Measurements from ENCODE around the gene FCRL6. TPM values are rescaled to one million over a fixed set of nuclear protein-coding genes. Genes with fewer than 3 reads are reported as not detected.

The FCRL6 gene
- polyA plus RNA-seq, 2 donors: 0.04 to 0.08 TPM

DNA sequence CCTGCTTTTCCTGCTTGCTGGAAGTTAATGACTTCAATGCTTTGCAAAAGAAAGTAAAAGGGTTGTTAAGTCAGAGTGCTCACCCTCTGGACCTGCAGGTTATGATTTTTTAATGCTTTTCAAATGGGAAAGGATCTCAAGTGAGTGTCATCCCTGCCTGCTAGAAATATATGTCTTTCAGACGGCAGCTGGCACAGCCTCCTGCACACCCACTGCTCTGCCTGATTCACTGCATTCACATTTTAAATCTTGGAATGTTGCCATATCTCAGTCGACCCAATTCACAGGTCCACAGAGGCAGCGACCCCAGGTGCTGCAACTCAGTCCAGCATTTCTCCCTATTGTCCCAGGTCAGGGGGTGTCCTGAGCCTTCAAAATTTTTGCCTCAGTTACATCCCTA lies 10.7 kb upstream of the FCRL6 start:
- H3K9me3 ChIP-seq (ENCODE audit: control insufficient read depth in 2 of 2, insufficient read depth in 1 of 2, low read depth in 1 of 2, low read length in 1 of 2): no peaks in the 10 kb centered on the region
- no peaks in the 10 kb centered on the region for H3K4me1 ChIP-seq (ENCODE audit: control insufficient read depth in 2 of 2, insufficient read depth in 2 of 2, low read length in 1 of 2)
- H3K27ac ChIP-seq (ENCODE audit: low read depth in 2 of 2, low read length in 1 of 2): no peak overlapping the region
- no peaks in the 10 kb centered on the region for H3K27me3 ChIP-seq (ENCODE audit: control insufficient read depth in 1 of 2, insufficient read depth in 2 of 2, low read length in 2 of 2)
- H3K36me3 ChIP-seq (ENCODE audit: control insufficient read depth in 2 of 2, insufficient read depth in 2 of 2, low read length in 1 of 2): no peaks in the 10 kb centered on the region
- WGBS, 2 donors: 18 to 24% methylated on average over 3 of the region's 3 CpGs
- no peak overlapping the region for H3K4me3 ChIP-seq (ENCODE audit: low read depth in 1 of 2, low read length in 2 of 2)

DNA sequence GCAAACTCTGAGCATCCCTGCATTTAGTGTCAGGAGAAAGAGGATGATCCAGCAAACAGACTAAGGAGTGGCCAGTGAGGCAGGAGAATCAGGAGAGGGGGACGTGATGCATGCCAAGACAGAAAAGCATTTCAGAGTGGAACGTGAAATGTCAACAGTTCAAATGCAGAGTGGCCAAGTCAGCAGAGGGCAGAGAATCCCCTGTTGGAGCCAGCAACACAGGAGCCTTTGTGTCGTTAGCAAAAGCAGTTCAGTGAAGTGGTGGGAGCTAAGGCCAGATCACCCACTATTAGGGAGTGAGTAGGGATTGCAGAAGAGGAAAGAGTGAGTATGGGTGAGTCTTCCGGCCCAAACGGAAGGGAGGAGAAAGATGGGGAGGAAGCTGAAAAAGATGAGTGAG lies 6.6 kb upstream of the FCRL6 start:
- no peaks in the 10 kb centered on the region for H3K9me3 ChIP-seq (ENCODE audit: control insufficient read depth in 2 of 2, insufficient read depth in 1 of 2, low read depth in 1 of 2, low read length in 1 of 2)
- H3K4me3 ChIP-seq (ENCODE audit: low read depth in 1 of 2, low read length in 2 of 2): no peak overlapping the region
- H3K27me3 ChIP-seq (ENCODE audit: control insufficient read depth in 1 of 2, insufficient read depth in 2 of 2, low read length in 2 of 2): no peaks in the 10 kb centered on the region
- no peaks in the 10 kb centered on the region for H3K36me3 ChIP-seq (ENCODE audit: control insufficient read depth in 2 of 2, insufficient read depth in 2 of 2, low read length in 1 of 2)
- H3K27ac ChIP-seq (ENCODE audit: low read depth in 2 of 2, low read length in 1 of 2): no peak overlapping the region
- H3K4me1 ChIP-seq (ENCODE audit: control insufficient read depth in 2 of 2, insufficient read depth in 2 of 2, low read length in 1 of 2): no peaks in the 10 kb centered on the region
- WGBS, 2 donors: 64 to 66% methylated on average over 5 of the region's 5 CpGs

GRCh38 chr1:159798893-159799292 lies 3.3 kb upstream of the FCRL6 start:
- Histone ChIP-seq H3K36me3 (ENCODE audit: control insufficient read depth in 2 of 2, insufficient read depth in 2 of 2, low read length in 1 of 2) (no peaks in the 10 kb centered on the region), H3K4me1 (ENCODE audit: control insufficient read depth in 2 of 2, insufficient read depth in 2 of 2, low read length in 1 of 2) (no peaks in the 10 kb centered on the region), H3K27me3 (ENCODE audit: control insufficient read depth in 1 of 2, insufficient read depth in 2 of 2, low read length in 2 of 2) (no peaks in the 10 kb centered on the region), H3K4me3 (ENCODE audit: low read depth in 1 of 2, low read length in 2 of 2) (no peak overlapping the region), H3K9me3 (ENCODE audit: control insufficient read depth in 2 of 2, insufficient read depth in 1 of 2, low read depth in 1 of 2, low read length in 1 of 2) (no peaks in the 10 kb centered on the region), H3K27ac (ENCODE audit: low read depth in 2 of 2, low read length in 1 of 2) (no peak overlapping the region)
- 5 to 6% methylated on average over 2 of the region's 2 CpGs for WGBS, 2 donors

- Histone ChIP-seq H3K9me3 (ENCODE audit: control insufficient read depth in 2 of 2, insufficient read depth in 1 of 2, low read depth in 1 of 2, low read length in 1 of 2) (no peaks in the 10 kb centered on the region), H3K4me1 (ENCODE audit: control insufficient read depth in 2 of 2, insufficient read depth in 2 of 2, low read length in 1 of 2) (no peaks in the 10 kb centered on the region), H3K36me3 (ENCODE audit: control insufficient read depth in 2 of 2, insufficient read depth in 2 of 2, low read length in 1 of 2) (no peaks in the 10 kb centered on the region), H3K27me3 (ENCODE audit: control insufficient read depth in 1 of 2, insufficient read depth in 2 of 2, low read length in 2 of 2) (no peaks in the 10 kb centered on the region), H3K27ac (ENCODE audit: low read depth in 2 of 2, low read length in 1 of 2) (no peak overlapping the region), H3K4me3 (ENCODE audit: low read depth in 1 of 2, low read length in 2 of 2) (no peak overlapping the region)
- 97 to 99% methylated on average over 4 of the region's 4 CpGs for WGBS, 2 donors
Observed at GRCh38 chr1:159799446-159799985, 2.6 kb upstream of the FCRL6 start.

DNA sequence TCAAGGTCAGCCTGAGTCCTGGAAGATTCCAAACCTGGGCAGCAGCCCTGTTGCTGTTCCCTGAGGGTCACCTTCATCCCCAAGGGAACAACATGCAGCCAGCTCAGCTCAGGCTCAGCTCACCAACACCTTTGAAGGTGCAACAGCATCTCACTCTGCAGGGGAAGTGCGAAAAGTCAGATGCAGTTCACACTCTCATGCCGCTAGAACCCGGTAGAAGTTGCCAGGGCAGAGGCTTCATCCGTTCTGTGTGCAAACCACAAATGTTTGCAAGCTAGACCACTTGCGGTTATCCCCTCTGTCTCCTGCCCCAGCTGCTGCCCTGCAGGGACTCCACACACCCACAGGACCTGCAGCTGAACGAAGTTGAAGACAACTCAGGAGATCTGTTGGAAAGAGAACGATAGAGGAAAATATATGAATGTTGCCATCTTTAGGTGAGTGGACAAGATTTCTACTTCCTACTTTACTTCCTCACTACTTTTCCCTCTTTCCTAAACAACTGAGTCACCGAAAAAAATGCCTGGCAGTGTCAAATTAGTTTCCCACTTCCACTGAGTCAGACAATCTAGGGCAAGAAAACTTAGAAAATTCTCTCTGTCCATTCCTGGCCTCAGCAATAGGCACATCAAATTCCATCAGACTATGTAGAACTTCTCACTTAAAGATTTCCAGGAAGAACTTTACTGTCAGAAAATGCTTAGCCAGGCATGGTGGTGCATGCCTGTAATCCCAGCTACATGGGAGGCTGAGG lies 1.8 kb upstream of the FCRL6 start:
- Histone ChIP-seq H3K4me3 (ENCODE audit: low read depth in 1 of 2, low read length in 2 of 2) (no peak overlapping the region), H3K27me3 (ENCODE audit: control insufficient read depth in 1 of 2, insufficient read depth in 2 of 2, low read length in 2 of 2) (no peaks in the 10 kb centered on the region), H3K4me1 (ENCODE audit: control insufficient read depth in 2 of 2, insufficient read depth in 2 of 2, low read length in 1 of 2) (no peaks in the 10 kb centered on the region), H3K9me3 (ENCODE audit: control insufficient read depth in 2 of 2, insufficient read depth in 1 of 2, low read depth in 1 of 2, low read length in 1 of 2) (no peaks in the 10 kb centered on the region), H3K36me3 (ENCODE audit: control insufficient read depth in 2 of 2, insufficient read depth in 2 of 2, low read length in 1 of 2) (no peaks in the 10 kb centered on the region), H3K27ac (ENCODE audit: low read depth in 2 of 2, low read length in 1 of 2) (no peak overlapping the region)
- WGBS, 2 donors: 64 to 71% methylated on average over 8 of the region's 8 CpGs

- Histone ChIP-seq H3K27ac (ENCODE audit: low read depth in 2 of 2, low read length in 1 of 2) (no peak overlapping the region), H3K9me3 (ENCODE audit: control insufficient read depth in 2 of 2, insufficient read depth in 1 of 2, low read depth in 1 of 2, low read length in 1 of 2) (no peaks in the 10 kb centered on the region), H3K36me3 (ENCODE audit: control insufficient read depth in 2 of 2, insufficient read depth in 2 of 2, low read length in 1 of 2) (no peaks in the 10 kb centered on the region), H3K4me3 (ENCODE audit: low read depth in 1 of 2, low read length in 2 of 2) (no peak overlapping the region), H3K4me1 (ENCODE audit: control insufficient read depth in 2 of 2, insufficient read depth in 2 of 2, low read length in 1 of 2) (no peaks in the 10 kb centered on the region), H3K27me3 (ENCODE audit: control insufficient read depth in 1 of 2, insufficient read depth in 2 of 2, low read length in 2 of 2) (no peaks in the 10 kb centered on the region)
- WGBS, 2 donors: 74 to 77% methylated on average over 7 of the region's 7 CpGs
Observed at GRCh38 chr1:159803956-159804689, 2.0 kb downstream of the FCRL6 start.

DNA sequence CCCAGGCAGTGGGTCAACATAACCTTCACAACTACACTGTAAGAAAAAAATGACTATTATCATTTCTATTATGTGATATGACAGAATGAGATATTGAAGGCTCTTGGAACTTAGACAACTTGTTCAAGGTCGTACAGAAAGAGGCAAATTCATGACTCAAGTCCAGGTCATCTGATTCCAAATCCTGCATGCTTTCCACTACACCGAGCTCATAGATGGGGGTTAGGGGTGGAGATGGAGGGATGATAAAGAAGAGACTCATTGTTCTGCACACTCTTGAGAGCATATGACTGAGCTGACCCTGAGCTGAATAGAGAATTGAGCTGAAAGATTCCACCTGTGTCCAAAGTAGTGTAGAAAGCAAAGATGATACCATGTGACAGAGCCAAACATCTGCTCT lies 2.8 kb downstream of the FCRL6 start:
- 40 to 48% methylated on average over 2 of the region's 2 CpGs for WGBS, 2 donors
- Histone ChIP-seq H3K27me3 (ENCODE audit: control insufficient read depth in 1 of 2, insufficient read depth in 2 of 2, low read length in 2 of 2) (no peaks in the 10 kb centered on the region), H3K9me3 (ENCODE audit: control insufficient read depth in 2 of 2, insufficient read depth in 1 of 2, low read depth in 1 of 2, low read length in 1 of 2) (no peaks in the 10 kb centered on the region), H3K36me3 (ENCODE audit: control insufficient read depth in 2 of 2, insufficient read depth in 2 of 2, low read length in 1 of 2) (no peaks in the 10 kb centered on the region), H3K27ac (ENCODE audit: low read depth in 2 of 2, low read length in 1 of 2) (no peak overlapping the region), H3K4me3 (ENCODE audit: low read depth in 1 of 2, low read length in 2 of 2) (no peak overlapping the region), H3K4me1 (ENCODE audit: control insufficient read depth in 2 of 2, insufficient read depth in 2 of 2, low read length in 1 of 2) (no peaks in the 10 kb centered on the region)

- 90 to 95% methylated on average over 8 of the region's 8 CpGs for whole genome bisulfite sequencing, 2 donors
- no peak overlapping the region for H3K27ac ChIP-seq (ENCODE audit: low read depth in 2 of 2, low read length in 1 of 2)
- H3K4me3 ChIP-seq (ENCODE audit: low read depth in 1 of 2, low read length in 2 of 2): no peak overlapping the region
Observed at GRCh38 chr1:159815926-159816325, 13.8 kb downstream of the FCRL6 start.

DNA sequence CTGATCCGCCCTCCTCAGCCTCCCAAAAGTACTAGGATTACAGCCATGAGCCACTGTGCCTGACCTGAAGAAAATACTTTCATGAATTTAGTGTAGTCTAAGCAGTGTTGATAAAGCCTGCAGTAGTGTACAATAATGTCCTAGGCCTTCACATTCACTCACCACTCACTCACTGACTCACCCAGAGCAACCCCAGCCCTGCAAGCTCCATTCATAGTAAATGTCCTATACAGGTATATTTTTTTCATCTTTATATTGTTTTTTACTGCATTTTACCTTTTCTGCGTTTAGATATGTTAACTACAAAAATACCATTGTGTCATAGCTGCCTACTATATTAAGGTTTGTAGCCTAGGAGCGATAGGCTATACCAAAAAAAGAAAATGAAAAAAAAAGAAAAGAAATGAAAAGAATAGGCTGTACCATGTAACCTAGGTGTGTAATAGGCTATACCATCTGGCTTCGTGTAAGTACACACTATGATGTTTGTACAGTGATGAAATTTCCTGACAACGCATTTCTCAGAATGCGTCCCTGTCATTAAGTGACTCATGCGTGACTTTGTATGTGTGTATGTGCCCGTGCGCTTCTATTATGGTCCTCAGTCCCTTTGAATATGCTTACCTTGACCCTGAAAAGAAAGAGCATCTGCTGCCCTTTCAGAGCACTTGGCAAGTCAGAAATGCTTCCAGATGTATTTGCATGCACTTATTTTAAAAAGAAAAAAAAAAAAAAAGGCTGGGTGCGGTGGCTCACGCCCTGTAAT lies 15.3 kb downstream of the FCRL6 start:
- H3K9me3 ChIP-seq (ENCODE audit: control insufficient read depth in 2 of 2, insufficient read depth in 1 of 2, low read depth in 1 of 2, low read length in 1 of 2): no peaks in the 10 kb centered on the region
- H3K36me3 ChIP-seq (ENCODE audit: control insufficient read depth in 2 of 2, insufficient read depth in 2 of 2, low read length in 1 of 2): peaks cover 0 to 2% of the 10 kb centered on the region in 2 donors
- H3K4me3 ChIP-seq (ENCODE audit: low read depth in 1 of 2, low read length in 2 of 2): no peak overlapping the region
- H3K27ac ChIP-seq (ENCODE audit: low read depth in 2 of 2, low read length in 1 of 2): no peak overlapping the region
- H3K27me3 ChIP-seq (ENCODE audit: control insufficient read depth in 1 of 2, insufficient read depth in 2 of 2, low read length in 2 of 2): peaks cover 0 to 3% of the 10 kb centered on the region in 2 donors
- 63 to 74% methylated on average over 11 of the region's 11 CpGs for WGBS, 2 donors
- H3K4me1 ChIP-seq (ENCODE audit: control insufficient read depth in 2 of 2, insufficient read depth in 2 of 2, low read length in 1 of 2): peaks cover 0 to under 1% of the 10 kb centered on the region in 2 donors

More at GRCh38 chr1:159815926-159816325, 13.8 kb downstream of the FCRL6 start:
- Histone ChIP-seq H3K4me1 (ENCODE audit: control insufficient read depth in 2 of 2, insufficient read depth in 2 of 2, low read length in 1 of 2) (no peaks in the 10 kb centered on the region), H3K9me3 (ENCODE audit: control insufficient read depth in 2 of 2, insufficient read depth in 1 of 2, low read depth in 1 of 2, low read length in 1 of 2) (no peaks in the 10 kb centered on the region), H3K27me3 (ENCODE audit: control insufficient read depth in 1 of 2, insufficient read depth in 2 of 2, low read length in 2 of 2) (peaks cover 0 to 3% of the 10 kb centered on the region in 2 donors), H3K36me3 (ENCODE audit: control insufficient read depth in 2 of 2, insufficient read depth in 2 of 2, low read length in 1 of 2) (peaks cover 0 to 2% of the 10 kb centered on the region in 2 donors)
